G401 (cell line): ENCODE measurements around the gene PCDHB8. TPM values are rescaled to one million over a fixed set of nuclear protein-coding genes. Genes with fewer than 3 reads are reported as not detected.
"Not testable (repeated sequence)": the region's sequence is repeated elsewhere in the genome, so short reads cannot be mapped to it uniquely, and the experiment has no call there.

Experiments used
- DNase-seq: peaks from one replicate; pipeline ENCODE4 v3.0.0-alpha.2; 2015; ENCODE audit warnings: low spot score
- in situ Hi-C: cut with HindIII; loops from 2 replicates; pipeline ENCODE4 v1.10.0; 2016; ENCODE audit warnings: low sequenced_read_pairs, mixed read lengths
- total RNA-seq: library from RNA; depleted of rRNA; stranded (reverse); fragments of >200 nt; shearing (Covaris generic); gene quantifications from 2 replicates; pipeline ENCODE4 v1.2.3, GENCODE V29; 2014; rRNA removed

The PCDHB8 gene
- total RNA-seq, 1 experiment from 2014 or later = 0.10 TPM

DNA sequence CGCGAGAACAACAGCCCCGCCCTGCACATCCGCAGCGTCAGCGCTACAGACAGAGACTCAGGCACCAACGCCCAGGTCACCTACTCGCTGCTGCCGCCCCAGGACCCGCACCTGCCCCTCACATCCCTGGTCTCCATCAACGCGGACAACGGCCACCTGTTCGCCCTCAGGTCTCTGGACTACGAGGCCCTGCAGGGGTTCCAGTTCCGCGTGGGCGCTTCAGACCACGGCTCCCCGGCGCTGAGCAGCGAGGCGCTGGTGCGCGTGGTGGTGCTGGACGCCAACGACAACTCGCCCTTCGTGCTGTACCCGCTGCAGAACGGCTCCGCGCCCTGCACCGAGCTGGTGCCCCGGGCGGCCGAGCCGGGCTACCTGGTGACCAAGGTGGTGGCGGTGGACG, 37.9 kb downstream of the PCDHB8 start:
- in situ Hi-C loops, DNase-seq: not testable (repeated sequence)

- in situ Hi-C loops, DNase-seq: not testable (repeated sequence)
These were observed 38.4 kb downstream of the PCDHB8 start for GRCh38 chr5:141216035-141216434.

DNA sequence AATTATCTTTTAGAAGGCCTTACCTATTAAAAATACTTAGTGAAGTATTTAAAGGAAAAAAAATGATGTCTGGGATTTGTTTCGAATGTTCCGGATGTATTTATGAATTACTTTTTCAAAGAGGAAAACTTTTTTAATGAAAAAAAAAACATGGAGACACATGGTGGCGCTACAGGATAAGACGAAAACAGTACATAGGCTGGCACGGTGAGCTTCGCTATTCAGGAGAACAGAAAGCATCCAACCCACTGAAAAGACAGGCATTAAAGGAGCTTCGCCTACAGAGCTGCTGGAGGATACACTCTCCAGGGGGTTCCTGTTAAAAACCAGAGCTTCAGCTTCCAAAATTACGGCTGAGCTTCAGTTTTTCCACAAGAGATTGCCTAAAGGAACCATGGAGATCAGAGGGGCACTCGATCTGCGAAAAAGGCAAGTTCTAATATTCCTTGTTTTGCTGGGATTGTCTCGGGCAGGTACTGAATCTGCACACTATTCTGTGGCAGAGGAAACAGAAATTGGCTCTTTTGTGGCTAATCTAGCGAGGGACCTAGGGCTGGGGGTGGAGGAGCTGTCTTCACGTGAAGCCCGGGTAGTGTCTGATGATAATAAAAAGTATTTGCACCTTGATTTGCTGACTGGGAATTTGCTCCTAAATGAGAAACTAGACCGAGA, 45.7 kb downstream of the PCDHB8 start, which contains the start of gene PCDHB14:
TSS of gene PCDHB14 (plus strand) at position 232 of the 672 bp plus-strand sequence. CDS start at position 395, 163 bp downstream.
- in situ Hi-C loops = no loop called here
- peak; percentile 58 for DNase-seq

- in situ Hi-C loops, DNase-seq: not testable (repeated sequence)
These were observed 47.3 kb downstream of the PCDHB8 start for GRCh38 chr5:141224844-141225243.

DNA sequence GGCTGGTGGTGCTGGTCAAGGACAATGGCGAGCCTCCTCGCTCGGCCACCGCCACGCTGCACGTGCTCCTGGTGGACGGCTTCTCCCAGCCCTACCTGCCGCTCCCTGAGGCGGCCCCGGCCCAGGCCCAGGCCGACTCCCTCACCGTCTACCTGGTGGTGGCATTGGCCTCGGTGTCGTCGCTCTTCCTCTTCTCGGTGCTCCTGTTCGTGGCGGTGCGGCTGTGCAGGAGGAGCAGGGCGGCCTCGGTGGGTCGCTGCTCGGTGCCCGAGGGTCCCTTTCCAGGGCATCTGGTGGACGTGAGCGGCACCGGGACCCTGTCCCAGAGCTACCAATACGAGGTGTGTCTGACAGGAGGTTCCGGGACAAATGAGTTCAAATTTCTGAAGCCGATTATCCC, 47.8 kb downstream of the PCDHB8 start:
- in situ Hi-C loops, DNase-seq: not testable (repeated sequence)

Other genes starting within 250 kb of the PCDHB8 start
- gene PCDHAC2, start 211.3 kb upstream of the PCDHB8 start, total RNA-seq = 7.8 and 8.0 TPM in 2 replicates
- gene PCDHB1, start 126.4 kb upstream of the PCDHB8 start, total RNA-seq = not detected in 2 replicates
- 11.6 and 17.6 TPM in 2 replicates for gene PCDHB2, start 83.2 kb upstream of the PCDHB8 start, total RNA-seq
- gene PCDHB3, start 77.3 kb upstream of the PCDHB8 start, total RNA-seq = 0.92 and 2.4 TPM in 2 replicates
- 0.06 TPM in 1 of 2 replicates, not detected in the other for gene PCDHB4, start 56.0 kb upstream of the PCDHB8 start, total RNA-seq
- gene PCDHB5, start 42.6 kb upstream of the PCDHB8 start, total RNA-seq = not detected in 2 replicates
- gene PCDHB6, start 27.7 kb upstream of the PCDHB8 start, total RNA-seq = not detected in 2 replicates
- not detected in 2 replicates for gene PCDHB7, start 5.1 kb upstream of the PCDHB8 start, total RNA-seq
- 0.25 and 1.3 TPM in 2 replicates for gene PCDHB16, start 4.6 kb downstream of the PCDHB8 start, total RNA-seq
- gene PCDHB9, start 9.4 kb downstream of the PCDHB8 start, total RNA-seq = 0.18 and 7.3 TPM in 2 replicates
- gene PCDHB10, start 14.6 kb downstream of the PCDHB8 start, total RNA-seq = 0.44 TPM in 1 of 2 replicates, not detected in the other
- gene PCDHB11, start 21.8 kb downstream of the PCDHB8 start, total RNA-seq = 0.10 and 1.4 TPM in 2 replicates
- gene PCDHB12, start 30.9 kb downstream of the PCDHB8 start, total RNA-seq = not detected in 2 replicates
- gene PCDHB13, start 36.1 kb downstream of the PCDHB8 start, total RNA-seq = not detected in 2 replicates
- 0.27 and 0.55 TPM in 2 replicates for gene PCDHB14, start 45.6 kb downstream of the PCDHB8 start, total RNA-seq
- gene PCDHB15, start 67.6 kb downstream of the PCDHB8 start, total RNA-seq = not detected in 2 replicates
- gene SLC25A2, start 126.3 kb downstream of the PCDHB8 start, total RNA-seq = not detected in 2 replicates
- 131 and 164 TPM in 2 replicates for gene TAF7, start 143.0 kb downstream of the PCDHB8 start, total RNA-seq
- not detected in 2 replicates for gene PCDHGA1, start 152.7 kb downstream of the PCDHB8 start, total RNA-seq
- gene PCDHGA2, start 161.0 kb downstream of the PCDHB8 start, total RNA-seq = not detected in 2 replicates
- not detected in 2 replicates for gene PCDHGA3, start 166.0 kb downstream of the PCDHB8 start, total RNA-seq
- gene PCDHGB1, start 172.3 kb downstream of the PCDHB8 start, total RNA-seq = not detected in 2 replicates
- gene PCDHGA4, start 177.2 kb downstream of the PCDHB8 start, total RNA-seq = 0.06 TPM in 1 of 2 replicates, not detected in the other
- gene PCDHGB2, start 182.2 kb downstream of the PCDHB8 start, total RNA-seq = 0.18 TPM in 1 of 2 replicates, not detected in the other
- 0.24 TPM in 1 of 2 replicates, not detected in the other for gene PCDHGA5, start 186.4 kb downstream of the PCDHB8 start, total RNA-seq
- gene PCDHGB3, start 192.5 kb downstream of the PCDHB8 start, total RNA-seq = not detected in 2 replicates
- 0.92 TPM in 1 of 2 replicates, not detected in the other for gene PCDHGA6, start 196.1 kb downstream of the PCDHB8 start, total RNA-seq
- gene PCDHGA7, start 205.0 kb downstream of the PCDHB8 start, total RNA-seq = not detected in 2 replicates
- not detected in 2 replicates for gene PCDHGB4, start 209.9 kb downstream of the PCDHB8 start, total RNA-seq
- gene PCDHGA8, start 214.8 kb downstream of the PCDHB8 start, total RNA-seq = not detected in 2 replicates
- gene PCDHGB5, start 220.2 kb downstream of the PCDHB8 start, total RNA-seq = not detected in 2 replicates
- not detected in 2 replicates for gene PCDHGA9, start 225.0 kb downstream of the PCDHB8 start, total RNA-seq
- not detected in 2 replicates for gene PCDHGB6, start 230.2 kb downstream of the PCDHB8 start, total RNA-seq
- gene PCDHGA10, start 235.2 kb downstream of the PCDHB8 start, total RNA-seq = 0.31 and 0.71 TPM in 2 replicates
- 0.68 TPM in 1 of 2 replicates, not detected in the other for gene PCDHGB7, start 239.9 kb downstream of the PCDHB8 start, total RNA-seq
- not detected in 2 replicates for gene PCDHGA11, start 243.3 kb downstream of the PCDHB8 start, total RNA-seq